Rectal smooth muscle tissue (tissue), 1 donor: Measurements from ENCODE around the gene RAMAC.

Source experiments
- H3K27ac ChIP-seq: one replicate; pipeline ENCODE4 v1.7.0; 2013; ENCODE audit warnings: low read depth, low read length, inconsistent platforms
- H3K27me3 ChIP-seq: one replicate; pipeline ENCODE4 v1.7.0; 2013; ENCODE audit warnings: low read length; ENCODE audit not compliant: control insufficient read depth, insufficient read depth
- H3K36me3 ChIP-seq: one replicate; pipeline ENCODE4 v1.7.0; 2013; ENCODE audit warnings: low read length; ENCODE audit not compliant: control insufficient read depth, insufficient read depth
- H3K4me1 ChIP-seq: one replicate; pipeline ENCODE4 v1.7.0; 2013; ENCODE audit warnings: low read length; ENCODE audit not compliant: control insufficient read depth, insufficient read depth
- H3K4me3 ChIP-seq: one replicate; pipeline ENCODE4 v1.7.0; 2013; ENCODE audit warnings: low read length
- H3K9ac ChIP-seq: one replicate; pipeline ENCODE4 v1.7.0; 2013; ENCODE audit warnings: low read length

RAMAC gene

DNA sequence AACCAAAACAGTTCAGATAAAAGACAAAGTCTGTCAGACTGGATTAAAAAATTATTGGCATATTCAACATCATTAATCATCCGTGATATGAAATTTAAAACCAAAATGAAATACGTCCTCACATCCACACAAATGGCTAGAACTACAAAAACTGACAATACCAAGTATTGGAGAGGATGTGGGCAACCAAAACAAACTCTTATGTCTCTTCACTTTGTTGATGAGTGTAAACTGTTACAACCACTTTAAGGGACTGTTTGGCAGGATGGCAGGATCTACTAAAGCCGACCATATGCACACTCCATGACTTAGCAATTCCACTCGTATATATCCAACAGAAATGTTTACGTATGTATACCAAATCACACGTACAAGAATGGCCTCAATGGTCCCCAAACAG, 50.2 kb downstream of the RAMAC start:
- Histone ChIP-seq H3K4me3 (no peak overlapping the region), H3K9ac (no peak overlapping the region), H3K27ac (no peak overlapping the region), H3K27me3 (no peaks in the 10 kb centered on the region), H3K36me3 (peaks cover 2% of the 10 kb centered on the region), H3K4me1 (no peaks in the 10 kb centered on the region)

GRCh38 chr15:83039206-83039605, 53.2 kb downstream of the RAMAC start:
- Histone ChIP-seq H3K36me3 (peaks cover 2% of the 10 kb centered on the region), H3K4me3 (no peak overlapping the region), H3K27me3 (no peaks in the 10 kb centered on the region), H3K9ac (no peak overlapping the region), H3K27ac (no peak overlapping the region), H3K4me1 (no peaks in the 10 kb centered on the region)
